ENCODE results near the gene KCNJ8. TPM values are rescaled to one million over a fixed set of nuclear protein-coding genes. Genes with fewer than 3 reads are reported as not detected.
"Not testable (repeated sequence)": the region's sequence is repeated elsewhere in the genome, so short reads cannot be mapped to it uniquely, and the experiment has no call there.

Gene KCNJ8
- total RNA-seq, 1 experiment from 2014 or later, result 2.7 TPM

DNA sequence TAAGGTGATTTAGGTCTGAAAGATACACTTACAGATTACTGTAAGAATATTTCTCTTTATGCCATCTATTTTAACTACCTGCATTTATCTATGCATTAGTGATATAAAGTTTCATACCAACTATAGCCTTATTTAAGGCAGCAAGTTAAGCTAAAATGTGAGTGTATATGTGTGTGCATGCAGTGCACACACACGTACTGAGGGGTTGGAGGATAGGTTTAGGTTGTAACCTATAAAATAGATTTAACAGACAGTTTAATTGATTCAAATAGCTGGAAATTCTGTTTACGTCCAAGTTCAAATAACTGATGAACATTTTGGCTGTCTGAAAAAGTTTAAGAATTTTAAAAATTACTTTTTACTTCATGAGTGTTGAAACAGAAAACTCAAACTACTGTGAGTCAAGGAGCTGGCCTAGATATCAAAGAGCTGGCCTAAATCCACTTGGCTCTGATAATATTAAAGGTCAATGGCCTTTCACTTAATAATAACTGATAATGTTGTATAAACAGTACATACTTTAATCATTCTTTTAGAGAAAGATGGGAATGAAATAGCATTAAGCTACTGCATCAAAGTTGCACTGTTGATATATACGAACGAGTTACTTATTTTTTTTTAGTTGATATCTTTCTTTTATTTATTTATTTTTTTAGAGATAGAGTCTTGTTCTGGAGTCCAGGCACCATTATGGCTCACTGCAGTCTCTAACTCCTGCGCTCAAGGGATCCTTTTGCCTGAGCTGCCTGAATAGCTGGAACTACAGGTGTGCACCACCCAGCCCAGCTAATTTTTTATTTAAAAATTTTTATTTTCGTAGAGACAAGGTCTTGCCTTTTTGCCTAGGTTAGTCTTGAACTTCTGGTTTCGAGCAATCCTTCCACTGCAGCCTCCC, 13.8 kb upstream of the KCNJ8 start:
- DNase-seq (ENCODE audit: extremely low read depth, low read depth), result no peak

- DNase-seq (ENCODE audit: extremely low read depth, low read depth), result no peak
These were observed 11.6 kb upstream of the KCNJ8 start for GRCh38 chr12:21786041-21786531.

- DNase-seq (ENCODE audit: extremely low read depth, low read depth), result not testable (repeated sequence)
These were observed 8.2 kb upstream of the KCNJ8 start for GRCh38 chr12:21782723-21783122.

DNA sequence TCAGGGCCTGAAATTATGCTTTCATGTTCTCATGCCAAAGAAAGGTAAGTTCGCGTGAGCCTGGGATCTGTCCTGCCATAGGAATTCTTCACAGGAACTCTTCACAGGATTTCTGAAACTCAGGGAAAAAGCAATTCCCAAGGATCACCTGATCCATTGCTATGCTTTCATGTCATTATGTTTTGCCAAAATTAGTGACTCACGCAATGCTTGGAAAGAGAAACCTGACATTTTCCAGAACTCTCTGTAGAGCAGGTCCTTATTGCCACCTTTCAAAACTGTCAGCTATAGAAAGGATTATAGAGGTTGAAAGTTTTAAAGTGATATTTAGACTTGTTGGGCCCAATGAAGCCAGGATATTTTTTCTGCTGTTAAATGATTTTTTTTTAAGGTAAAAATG, 6.3 kb upstream of the KCNJ8 start:
- no peak for DNase-seq (ENCODE audit: extremely low read depth, low read depth)

- no peak for DNase-seq (ENCODE audit: extremely low read depth, low read depth)
These were observed 1.7 kb upstream of the KCNJ8 start for GRCh38 chr12:21776175-21776574.

DNA sequence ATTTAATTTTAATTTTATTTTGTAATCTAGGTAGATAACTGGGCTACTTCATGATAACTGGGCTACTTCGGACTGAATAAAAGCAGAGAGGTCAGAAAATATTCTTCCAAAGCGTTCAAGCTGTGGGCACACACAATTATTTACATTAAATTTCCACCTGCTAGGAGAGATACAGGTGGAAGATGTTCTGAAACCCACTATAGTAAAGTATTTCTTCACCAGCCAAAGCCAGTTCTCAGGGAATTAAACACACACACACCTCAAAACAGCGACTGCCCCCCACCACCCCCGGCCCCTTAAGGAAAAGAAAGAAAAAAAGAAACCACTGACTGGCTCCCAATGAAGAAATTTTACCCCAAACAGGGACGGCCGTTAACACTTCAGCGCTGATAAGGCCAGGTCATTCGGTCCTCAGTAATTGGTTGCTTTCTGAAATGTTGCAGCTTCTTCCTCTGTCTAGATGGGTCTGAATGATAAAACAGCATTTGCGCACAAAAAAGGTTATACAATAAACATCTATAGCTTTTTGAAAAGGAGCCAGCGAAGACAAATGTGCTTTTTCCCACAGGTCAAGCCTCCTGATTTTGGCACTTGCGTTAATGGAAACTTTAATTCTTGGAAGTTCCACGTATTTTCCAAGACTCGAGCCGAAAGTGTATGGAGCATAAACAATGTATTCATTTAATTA, 771 bp upstream of the KCNJ8 start:
- no peak for DNase-seq (ENCODE audit: extremely low read depth, low read depth)

DNA sequence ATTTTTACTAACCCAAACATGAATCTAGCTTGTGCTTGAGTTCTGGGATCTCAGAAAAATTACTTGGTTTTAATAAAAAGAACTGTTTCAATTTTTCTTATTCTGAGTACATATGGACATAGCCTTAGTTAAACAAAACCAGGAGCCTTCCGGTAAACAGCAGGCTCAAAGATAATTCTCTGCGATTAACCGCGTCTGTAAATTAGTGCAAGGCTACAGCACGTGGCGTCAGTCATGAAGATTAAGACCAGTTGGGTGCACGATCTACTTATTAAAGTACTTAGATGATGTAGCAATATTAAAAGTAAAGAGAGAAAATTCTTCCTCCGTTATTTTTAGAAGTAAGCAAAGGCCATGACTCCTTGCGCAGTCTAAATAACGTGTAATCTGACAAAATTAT, 700 bp downstream of the KCNJ8 start:
- DNase-seq (ENCODE audit: extremely low read depth, low read depth), result no peak

DNA sequence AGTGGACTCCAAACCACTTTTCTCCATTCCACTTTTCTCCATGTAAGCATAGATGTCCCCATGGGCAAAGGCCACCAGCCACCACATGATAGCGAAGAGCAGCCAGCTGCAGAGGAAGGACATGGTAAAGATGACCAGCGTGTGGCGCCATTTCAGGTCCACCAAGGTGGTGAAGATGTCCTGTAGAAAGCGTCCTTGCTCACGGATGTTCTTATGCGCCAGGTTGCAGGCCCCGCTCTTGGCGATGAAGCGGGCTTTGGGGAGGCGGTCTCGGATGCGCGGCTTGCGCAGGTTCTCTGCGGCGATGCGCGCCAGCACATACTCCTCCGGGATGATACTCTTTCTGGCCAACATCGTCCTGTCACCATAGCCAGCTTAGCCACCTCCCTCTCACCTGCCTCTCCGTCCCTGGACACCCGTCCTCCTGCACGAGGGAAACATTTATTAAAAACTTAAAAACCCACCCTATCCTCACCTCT, 1.2 kb downstream of the KCNJ8 start:
- DNase-seq (ENCODE audit: extremely low read depth, low read depth), result no peak

GRCh38 chr12:21771311-21771710, 3.2 kb downstream of the KCNJ8 start:
- no peak for DNase-seq (ENCODE audit: extremely low read depth, low read depth)

DNA sequence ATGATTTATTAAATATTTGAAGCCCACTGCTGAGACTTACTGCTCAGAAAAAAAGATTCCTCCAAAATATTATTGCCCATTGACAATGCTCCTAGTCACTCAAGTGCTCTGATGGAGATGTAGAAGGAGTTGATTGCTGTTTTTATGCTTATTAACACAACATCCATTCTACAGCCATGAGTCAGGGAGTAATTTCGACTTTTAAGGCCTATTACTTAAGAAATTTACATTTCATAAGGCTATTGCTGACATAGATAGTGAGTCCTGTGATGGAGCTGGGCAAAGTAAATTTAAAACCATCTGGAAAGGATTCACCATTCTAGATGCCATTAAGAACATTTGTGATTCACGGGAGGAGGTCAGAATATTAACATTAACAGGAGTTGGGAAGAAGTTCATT, 5.2 kb downstream of the KCNJ8 start:
- DNase-seq (ENCODE audit: extremely low read depth, low read depth), result no peak

DNA sequence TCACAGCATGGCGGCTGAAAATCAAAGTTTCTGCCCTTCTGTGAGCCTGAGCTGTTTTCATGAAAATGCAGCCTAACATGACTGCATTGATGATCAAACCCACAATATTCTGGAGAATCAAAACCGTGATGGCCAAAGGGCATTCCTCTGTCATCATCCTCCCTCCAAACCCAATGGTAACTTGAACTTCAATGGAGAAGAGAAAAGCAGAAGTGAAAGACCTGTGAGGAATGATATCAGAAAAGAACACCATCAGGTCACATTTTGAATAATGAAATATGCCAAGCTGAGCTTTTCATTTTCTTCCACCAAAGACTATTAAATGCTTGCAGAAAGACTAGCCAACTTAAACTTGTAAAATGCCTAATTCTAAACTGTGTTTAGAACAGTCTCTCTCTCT, 8.1 kb downstream of the KCNJ8 start:
- no peak for DNase-seq (ENCODE audit: extremely low read depth, low read depth)

- DNase-seq (ENCODE audit: extremely low read depth, low read depth), result no peak
These were observed 9.6 kb downstream of the KCNJ8 start for GRCh38 chr12:21764950-21765349.

DNA sequence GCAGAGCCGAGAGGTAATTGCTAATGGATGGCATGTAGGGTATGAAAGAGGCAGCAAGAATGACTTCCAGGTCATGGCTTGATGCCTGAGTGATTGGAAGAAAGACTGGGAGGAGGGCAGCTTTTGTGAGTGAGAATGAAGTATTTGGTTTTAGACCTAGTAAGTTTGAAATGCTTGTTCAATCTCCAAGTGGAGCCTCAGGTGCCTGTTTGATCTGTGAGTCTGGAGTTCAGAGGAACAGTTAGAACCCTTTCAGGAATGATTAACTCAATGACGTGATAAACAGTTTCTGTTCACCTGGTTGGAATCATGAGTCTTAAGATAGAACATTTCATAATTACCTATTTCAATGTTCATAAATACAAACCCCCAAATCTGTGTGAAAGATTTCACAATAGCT, 10.4 kb downstream of the KCNJ8 start:
- DNase-seq (ENCODE audit: extremely low read depth, low read depth), result no peak

GRCh38 chr12:21763531-21763930, 11.0 kb downstream of the KCNJ8 start:
- DNase-seq (ENCODE audit: extremely low read depth, low read depth), result no peak

- DNase-seq (ENCODE audit: extremely low read depth, low read depth), result no peak
These were observed 14.8 kb downstream of the KCNJ8 start for GRCh38 chr12:21759737-21760136.

- no peak for DNase-seq (ENCODE audit: extremely low read depth, low read depth)
These were observed 16.8 kb downstream of the KCNJ8 start for GRCh38 chr12:21757735-21758134.

DNA sequence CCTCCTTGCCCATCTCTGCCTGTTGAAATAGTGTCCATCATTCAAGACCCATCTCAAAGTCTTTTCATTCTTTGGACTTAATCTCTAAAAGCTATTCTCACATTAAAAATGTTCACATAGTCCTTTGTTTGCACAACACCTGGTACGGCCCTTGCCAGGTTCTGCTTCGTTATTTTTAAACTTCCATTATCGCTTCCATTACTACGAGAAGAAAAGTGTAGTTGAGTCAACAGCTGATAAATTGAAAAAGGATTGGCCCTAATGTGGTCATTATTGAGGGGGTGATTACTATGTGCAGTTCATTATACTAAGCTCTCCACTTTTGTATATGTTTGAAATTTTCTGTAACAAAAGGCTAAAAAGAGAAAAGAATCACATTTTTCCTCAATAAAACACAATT, 17.8 kb downstream of the KCNJ8 start:
- DNase-seq (ENCODE audit: extremely low read depth, low read depth), result no peak

GRCh38 chr12:21751517-21751916, 23.0 kb downstream of the KCNJ8 start:
- peak; percentile 7 for DNase-seq (ENCODE audit: extremely low read depth, low read depth)

DNA sequence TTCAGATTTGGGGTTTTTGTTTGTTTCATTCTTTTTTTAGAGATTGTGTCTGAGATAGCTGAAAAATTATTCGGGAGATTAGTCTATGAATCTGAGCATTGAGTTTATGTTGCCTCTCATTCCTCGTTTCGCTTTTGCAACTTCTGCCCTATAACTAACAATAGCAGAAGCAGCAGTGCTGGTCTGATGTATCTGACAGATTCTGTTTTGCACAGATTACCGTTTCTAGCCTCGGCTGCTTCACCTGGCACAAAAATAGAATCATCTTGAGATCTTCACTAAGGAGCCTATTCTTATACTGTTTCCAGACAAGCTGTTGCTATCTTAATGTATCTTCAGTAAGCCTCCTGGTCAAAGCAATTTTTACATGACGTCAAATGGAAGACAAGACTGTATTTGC, 29.2 kb downstream of the KCNJ8 start:
- DNase-seq (ENCODE audit: extremely low read depth, low read depth), result no peak

GRCh38 chr12:21731144-21731543, 43.4 kb downstream of the KCNJ8 start:
- no peak for DNase-seq (ENCODE audit: extremely low read depth, low read depth)

- no peak for DNase-seq (ENCODE audit: extremely low read depth, low read depth)
These were observed 48.8 kb downstream of the KCNJ8 start for GRCh38 chr12:21725731-21726130.

All from NCI-H460 (cell line).